ENCODE measurements around the gene KIF26B.

Gene KIF26B

DNA sequence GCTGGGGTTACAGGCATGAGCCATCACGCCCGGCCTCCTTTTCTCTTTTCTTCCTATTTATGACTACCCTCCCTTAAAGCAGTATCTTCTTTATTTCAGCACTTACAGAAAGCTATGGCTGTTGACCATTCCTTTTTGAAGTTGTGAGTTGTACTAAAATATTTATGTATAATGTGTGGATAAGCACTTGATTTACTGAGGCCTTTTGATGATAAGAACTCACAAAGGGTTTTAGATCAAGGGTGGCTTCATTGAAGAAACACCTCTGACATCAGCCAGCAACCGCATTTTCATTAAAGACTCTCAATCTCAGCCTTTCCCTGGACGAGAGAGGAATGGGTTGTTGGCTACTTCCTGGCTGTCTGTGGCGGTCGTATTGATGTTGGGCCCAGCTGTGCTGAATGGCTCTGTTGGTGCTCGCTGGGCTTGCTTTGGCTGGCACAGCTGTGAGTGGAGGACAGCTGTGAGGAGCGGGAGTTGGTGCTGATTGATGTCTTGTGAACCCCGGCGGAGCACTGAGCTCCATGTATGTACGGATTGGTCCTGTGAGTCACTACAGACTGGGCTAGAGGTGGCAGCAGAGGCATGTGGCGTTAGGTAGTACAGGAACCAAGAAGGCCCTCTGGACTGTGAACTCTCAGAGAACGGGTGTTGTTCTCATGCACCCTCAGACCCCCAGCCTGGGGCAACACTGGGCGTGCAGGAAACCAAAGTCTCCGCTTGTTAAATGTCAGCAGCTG is 208.8 kb downstream of the KIF26B start:
- H3K4me3 ChIP-seq (ENCODE audit: low read depth, low read length), result no peak overlapping the region
- DNase-seq (ENCODE audit: low read depth), result no peak
- no peak for TF ChIP-seq MYC (IDR thresholded peaks at IDR 0.05; ENCODE audit: low read depth, low read length)
- TF ChIP-seq POLR2A (IDR thresholded peaks at IDR 0.05; ENCODE audit: extremely low read depth, insufficient read length), result no peak
- no peak for TF ChIP-seq CTCF (IDR thresholded peaks at IDR 0.05; ENCODE audit: low read depth, low read length)
- no peak for TF ChIP-seq MAX (IDR thresholded peaks at IDR 0.05; ENCODE audit: low read depth, low read length)

DNA sequence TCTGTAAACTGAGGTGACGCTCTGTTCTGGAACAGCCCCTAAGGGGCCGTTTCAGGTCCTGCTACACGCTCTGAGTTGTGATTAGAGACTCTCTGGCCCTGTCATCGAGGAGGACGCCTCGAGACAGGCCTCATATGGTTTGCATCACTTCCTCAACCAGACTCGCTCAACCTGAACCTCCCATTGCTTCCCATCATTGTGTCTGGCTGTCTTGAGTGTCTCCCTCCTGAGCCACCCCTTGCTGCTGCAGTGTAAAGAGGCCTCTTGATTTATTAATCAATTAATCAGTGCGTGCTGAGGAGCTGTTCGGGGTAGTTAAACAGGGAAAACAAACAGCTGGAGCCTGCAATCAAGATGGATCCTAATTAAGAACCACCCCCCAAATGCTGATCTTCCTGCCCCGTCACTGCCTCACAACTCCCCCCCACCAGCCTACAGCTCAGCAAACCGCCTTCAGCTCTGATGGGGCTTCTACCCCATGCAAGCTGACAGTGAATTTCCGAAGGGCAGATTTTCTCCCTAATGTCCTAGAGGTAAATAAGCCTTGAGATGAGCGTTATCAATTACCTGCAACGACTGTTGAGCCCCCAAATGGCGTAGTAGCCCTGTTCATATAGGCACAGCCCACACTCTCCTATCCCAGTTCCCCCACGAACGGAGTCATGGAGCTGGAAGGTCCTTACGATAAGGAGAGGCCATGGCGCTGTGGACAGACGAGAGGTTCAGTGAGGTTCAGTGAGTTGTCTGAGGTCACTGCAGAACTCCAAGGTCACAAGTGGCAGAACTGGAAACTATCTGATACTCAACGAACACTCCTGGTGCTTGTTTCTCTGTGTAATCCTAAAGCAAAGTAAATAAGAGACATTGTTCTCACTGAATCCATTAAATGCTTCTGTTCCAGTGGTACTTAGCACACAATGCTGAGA is 210.6 kb downstream of the KIF26B start:
- DNase-seq (ENCODE audit: low read depth), result no peak
- TF ChIP-seq CTCF (IDR thresholded peaks at IDR 0.05; ENCODE audit: low read depth, low read length) (no peak), MAX (IDR thresholded peaks at IDR 0.05; ENCODE audit: low read depth, low read length) (no peak), MYC (IDR thresholded peaks at IDR 0.05; ENCODE audit: low read depth, low read length) (no peak), POLR2A (IDR thresholded peaks at IDR 0.05; ENCODE audit: extremely low read depth, insufficient read length) (no peak)
- H3K4me3 ChIP-seq (ENCODE audit: low read depth, low read length), result no peak overlapping the region

DNA sequence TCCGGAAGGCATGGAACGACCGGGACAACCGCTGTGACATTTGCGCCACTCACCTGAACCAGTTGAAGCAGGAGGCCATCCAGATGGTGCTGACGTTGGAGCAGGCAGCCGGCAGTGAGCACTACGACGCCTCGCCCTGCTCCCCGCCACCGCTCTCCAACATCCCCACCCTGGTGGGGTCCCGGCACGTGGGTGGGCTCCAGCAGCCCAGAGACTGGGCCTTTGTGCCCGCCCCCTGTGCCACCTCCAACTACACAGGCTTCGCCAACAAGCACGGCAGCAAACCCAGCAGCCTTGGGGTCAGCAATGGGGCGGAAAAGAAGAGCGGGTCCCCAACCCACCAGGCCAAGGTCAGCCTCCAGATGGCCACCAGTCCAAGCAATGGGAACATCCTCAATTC is 212.1 kb downstream of the KIF26B start:
- H3K4me3 ChIP-seq (ENCODE audit: low read depth, low read length), result no peak overlapping the region
- no peak for TF ChIP-seq CTCF (IDR thresholded peaks at IDR 0.05; ENCODE audit: low read depth, low read length)
- no peak for TF ChIP-seq MYC (IDR thresholded peaks at IDR 0.05; ENCODE audit: low read depth, low read length)
- no peak for TF ChIP-seq MAX (IDR thresholded peaks at IDR 0.05; ENCODE audit: low read depth, low read length)
- no peak for TF ChIP-seq POLR2A (IDR thresholded peaks at IDR 0.05; ENCODE audit: extremely low read depth, insufficient read length)
- no peak for DNase-seq (ENCODE audit: low read depth)

DNA sequence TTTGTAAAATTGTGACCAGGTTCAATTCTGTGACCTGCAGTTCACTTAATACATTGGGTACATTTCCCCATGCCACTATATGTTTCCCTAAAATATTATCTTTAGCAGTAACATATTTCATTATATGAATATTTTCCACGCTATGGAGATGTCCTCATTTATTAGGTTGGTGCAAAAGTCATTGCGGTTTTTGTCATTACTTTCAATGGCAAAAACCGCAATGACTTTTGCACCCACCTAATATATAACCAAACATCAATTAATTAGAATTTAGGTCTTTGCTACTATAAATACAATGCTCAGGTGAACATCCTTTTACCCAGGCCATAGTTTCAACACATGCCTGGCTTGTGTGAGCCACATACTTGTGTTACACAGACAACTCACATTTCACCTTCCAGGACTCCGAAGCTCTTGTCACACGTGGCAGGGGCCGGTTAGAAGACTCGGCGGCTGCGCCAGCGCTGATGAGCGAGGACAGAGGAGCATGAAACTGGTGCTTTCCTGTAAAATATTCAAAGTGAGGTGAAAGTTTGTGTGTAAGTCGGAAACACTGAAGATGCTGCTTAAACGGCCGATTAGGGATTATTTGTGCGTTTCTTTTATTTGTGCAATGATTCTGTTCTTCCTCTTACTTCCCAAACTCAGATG is 215.5 kb downstream of the KIF26B start:
- DNase-seq (ENCODE audit: low read depth), result no peak
- no peak overlapping the region for H3K4me3 ChIP-seq (ENCODE audit: low read depth, low read length)
- TF ChIP-seq CTCF (IDR thresholded peaks at IDR 0.05; ENCODE audit: low read depth, low read length) (no peak), MAX (IDR thresholded peaks at IDR 0.05; ENCODE audit: low read depth, low read length) (no peak)

DNA sequence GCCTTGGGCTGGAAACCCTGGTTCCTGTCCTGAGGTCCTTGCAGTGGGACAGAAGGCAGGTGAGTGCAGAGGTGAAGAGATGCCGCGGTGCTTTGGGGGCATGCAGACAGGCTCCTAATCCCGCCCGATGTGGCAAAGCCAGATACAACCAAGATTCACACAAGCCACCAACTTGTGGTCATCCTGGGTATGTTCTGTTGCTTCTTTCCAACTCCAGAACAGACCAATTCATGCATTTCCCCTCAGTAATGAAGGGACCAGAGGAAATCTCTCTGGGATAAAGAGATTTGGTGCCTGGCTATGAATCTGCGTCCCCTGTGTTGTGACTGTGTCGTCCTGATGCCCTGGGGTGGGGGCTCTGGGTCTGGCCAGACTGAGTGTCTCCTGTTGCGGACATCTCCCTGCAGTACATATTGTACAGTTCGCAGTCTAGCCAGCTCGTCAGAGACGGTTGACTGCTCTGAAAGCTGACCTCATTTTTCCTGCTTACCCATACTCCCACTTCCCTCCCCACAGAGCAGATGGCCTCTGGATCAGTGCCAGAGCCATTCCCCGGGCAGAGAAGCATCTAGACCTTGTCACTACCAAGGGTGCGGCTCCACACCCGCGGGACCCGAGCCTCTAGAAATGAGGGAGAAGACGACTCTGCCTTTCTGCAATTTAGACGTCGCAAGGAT is 216.3 kb downstream of the KIF26B start:
- TF ChIP-seq MAX (IDR thresholded peaks at IDR 0.05; ENCODE audit: low read depth, low read length), result no peak
- peak; percentile 12 for DNase-seq (ENCODE audit: low read depth)
- H3K4me3 ChIP-seq (ENCODE audit: low read depth, low read length), result no peak overlapping the region

Measured in NB4 (cell line).